ENCODE measurements around the gene DENND1A. TPM values are rescaled to one million over a fixed set of nuclear protein-coding genes. Genes with fewer than 3 reads are reported as not detected.

The DENND1A gene
- total RNA-seq, 1 experiment from 2014 or later, result 13.0 TPM

- Mint-ChIP-seq H3K27ac (ENCODE audit: unreplicated experiment) (no peak overlapping the region), H3K9me3 (ENCODE audit: low read depth, unreplicated experiment) (peaks cover 5% of the 10 kb centered on the region), H3K27me3 (ENCODE audit: unreplicated experiment) (no peaks in the 10 kb centered on the region), H3K4me3 (ENCODE audit: low read depth, unreplicated experiment) (no peak overlapping the region), H3K36me3 (ENCODE audit: insufficient read depth, unreplicated experiment) (no peaks in the 10 kb centered on the region), H3K4me1 (ENCODE audit: low read depth, unreplicated experiment) (no peaks in the 10 kb centered on the region)
- TF ChIP-seq, protein P1, sequence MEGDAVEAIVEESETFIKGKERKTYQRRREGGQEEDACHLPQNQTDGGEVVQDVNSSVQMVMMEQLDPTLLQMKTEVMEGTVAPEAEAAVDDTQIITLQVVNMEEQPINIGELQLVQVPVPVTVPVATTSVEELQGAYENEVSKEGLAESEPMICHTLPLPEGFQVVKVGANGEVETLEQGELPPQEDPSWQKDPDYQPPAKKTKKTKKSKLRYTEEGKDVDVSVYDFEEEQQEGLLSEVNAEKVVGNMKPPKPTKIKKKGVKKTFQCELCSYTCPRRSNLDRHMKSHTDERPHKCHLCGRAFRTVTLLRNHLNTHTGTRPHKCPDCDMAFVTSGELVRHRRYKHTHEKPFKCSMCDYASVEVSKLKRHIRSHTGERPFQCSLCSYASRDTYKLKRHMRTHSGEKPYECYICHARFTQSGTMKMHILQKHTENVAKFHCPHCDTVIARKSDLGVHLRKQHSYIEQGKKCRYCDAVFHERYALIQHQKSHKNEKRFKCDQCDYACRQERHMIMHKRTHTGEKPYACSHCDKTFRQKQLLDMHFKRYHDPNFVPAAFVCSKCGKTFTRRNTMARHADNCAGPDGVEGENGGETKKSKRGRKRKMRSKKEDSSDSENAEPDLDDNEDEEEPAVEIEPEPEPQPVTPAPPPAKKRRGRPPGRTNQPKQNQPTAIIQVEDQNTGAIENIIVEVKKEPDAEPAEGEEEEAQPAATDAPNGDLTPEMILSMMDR (IDR thresholded peaks at IDR 0.05; ENCODE audit: unreplicated experiment), result no peak
- intact Hi-C loops (cut with micrococcal nuclease; ENCODE audit: unreplicated experiment), result no loop called here
- CTCF ChIA-PET, result no interaction called here
- no peak for DNase-seq
- no TSS peak for BruUV-seq (replicated peaks)
These were observed 81.4 kb downstream of the DENND1A start for GRCh38 chr9:123848447-123849085.

GRCh38 chr9:123846966-123847365 lies 83.0 kb downstream of the DENND1A start:
- BruUV-seq (replicated peaks), result no TSS peak
- no peak for DNase-seq
- Mint-ChIP-seq H3K36me3 (ENCODE audit: insufficient read depth, unreplicated experiment) (no peaks in the 10 kb centered on the region), H3K4me3 (ENCODE audit: low read depth, unreplicated experiment) (no peak overlapping the region), H3K27ac (ENCODE audit: unreplicated experiment) (no peak overlapping the region), H3K27me3 (ENCODE audit: unreplicated experiment) (no peaks in the 10 kb centered on the region), H3K9me3 (ENCODE audit: low read depth, unreplicated experiment) (peaks cover 5% of the 10 kb centered on the region), H3K4me1 (ENCODE audit: low read depth, unreplicated experiment) (no peaks in the 10 kb centered on the region)
- TF ChIP-seq, protein P1 (IDR thresholded peaks at IDR 0.05; ENCODE audit: unreplicated experiment), result no peak
- intact Hi-C loops (cut with micrococcal nuclease; ENCODE audit: unreplicated experiment), result no loop called here
- CTCF ChIA-PET, result no interaction called here

DNA sequence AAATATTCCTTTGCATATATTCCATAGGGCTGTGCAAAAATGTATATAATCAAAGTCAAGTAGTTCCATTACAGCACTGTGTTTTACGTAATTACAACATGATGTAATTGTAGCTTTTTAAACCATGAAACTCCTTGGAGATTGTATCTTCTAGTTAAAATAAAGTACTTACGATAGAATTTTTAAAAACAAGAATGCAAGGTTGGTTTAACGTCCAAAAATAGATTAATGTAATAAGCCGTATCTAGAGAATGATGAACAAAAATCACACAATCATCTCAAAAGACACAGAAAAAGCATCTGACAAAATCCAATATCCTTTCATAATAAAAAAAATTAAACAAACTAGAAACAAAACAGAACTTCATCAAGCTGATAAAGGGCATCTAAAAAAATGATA lies 86.2 kb downstream of the DENND1A start:
- no peak overlapping the region for H3K4me3 Mint-ChIP-seq (ENCODE audit: low read depth, unreplicated experiment)
- H3K27ac Mint-ChIP-seq (ENCODE audit: unreplicated experiment), result no peak overlapping the region
- CTCF ChIA-PET, result no interaction called here
- intact Hi-C loops (cut with micrococcal nuclease; ENCODE audit: unreplicated experiment), result no loop called here
- no peaks in the 10 kb centered on the region for H3K36me3 Mint-ChIP-seq (ENCODE audit: insufficient read depth, unreplicated experiment)
- H3K27me3 Mint-ChIP-seq (ENCODE audit: unreplicated experiment), result no peaks in the 10 kb centered on the region
- H3K9me3 Mint-ChIP-seq (ENCODE audit: low read depth, unreplicated experiment), result peaks cover 5% of the 10 kb centered on the region
- no TSS peak for BruUV-seq (replicated peaks)
- TF ChIP-seq, protein P1 (IDR thresholded peaks at IDR 0.05; ENCODE audit: unreplicated experiment), result no peak
- DNase-seq, result no peak
- H3K4me1 Mint-ChIP-seq (ENCODE audit: low read depth, unreplicated experiment), result no peaks in the 10 kb centered on the region

DNA sequence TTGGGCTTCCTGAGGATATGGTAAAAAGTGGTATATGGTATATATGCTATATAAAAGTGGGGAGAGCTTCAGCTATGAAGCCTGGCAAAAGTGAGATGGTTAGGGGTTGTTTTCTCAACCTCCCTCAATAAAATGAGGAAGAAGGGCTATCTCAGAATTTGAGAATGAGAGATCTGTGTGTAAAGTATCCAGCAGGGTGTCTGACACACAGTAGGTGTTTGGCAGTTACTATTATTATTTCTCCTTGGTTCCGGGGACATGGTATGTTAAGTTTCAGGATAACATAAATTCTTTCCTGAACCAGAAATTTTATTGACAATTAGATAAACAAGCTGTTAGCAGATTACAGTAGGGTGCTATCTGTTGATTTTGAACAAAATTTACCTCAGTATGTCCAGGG lies 94.1 kb downstream of the DENND1A start:
- H3K27ac Mint-ChIP-seq (ENCODE audit: unreplicated experiment), result no peak overlapping the region
- intact Hi-C loops (cut with micrococcal nuclease; ENCODE audit: unreplicated experiment), result no loop called here
- DNase-seq, result no peak
- no peaks in the 10 kb centered on the region for H3K9me3 Mint-ChIP-seq (ENCODE audit: low read depth, unreplicated experiment)
- no peaks in the 10 kb centered on the region for H3K36me3 Mint-ChIP-seq (ENCODE audit: insufficient read depth, unreplicated experiment)
- CTCF ChIA-PET, result no interaction called here
- no peak overlapping the region for H3K4me3 Mint-ChIP-seq (ENCODE audit: low read depth, unreplicated experiment)
- H3K4me1 Mint-ChIP-seq (ENCODE audit: low read depth, unreplicated experiment), result no peaks in the 10 kb centered on the region
- no TSS peak for BruUV-seq (replicated peaks)
- H3K27me3 Mint-ChIP-seq (ENCODE audit: unreplicated experiment), result no peaks in the 10 kb centered on the region
- TF ChIP-seq, protein P1 (IDR thresholded peaks at IDR 0.05; ENCODE audit: unreplicated experiment), result no peak

All from Calu3 (cell line).